Esophagus muscularis mucosa (tissue), 4 donors: Measurements from ENCODE around the gene SIPA1L3. TPM values are rescaled to one million over a fixed set of nuclear protein-coding genes. Genes with fewer than 3 reads are reported as not detected.

ENCODE experiments used
- DNase-seq: peaks from one replicate; pipeline ENCODE4 v3.0.0-alpha.2; 2017; ENCODE audit errors: extremely low spot score
- H3K27ac ChIP-seq, 4 donors: fragments of 200-600 bp; sonication (generic); replicated peaks in 1 of 4; 1 replicate in 3 of 4; 2 replicates in 1 of 4; pipeline ENCODE4 v1.5.1; 2016 to 2019; ENCODE audit warnings: mild to moderate bottlenecking in 1 of 4
- H3K27me3 ChIP-seq, 4 donors: fragments of 200-600 bp; sonication (generic); one replicate each; pipeline versions ENCODE4 v1.5.1 to v1.6.0; 2016 to 2019
- H3K36me3 ChIP-seq, 4 donors: fragments of 200-600 bp; sonication (generic); one replicate each; pipeline ENCODE4 v1.5.1; 2016 to 2019
- H3K4me1 ChIP-seq, 4 donors: fragments of 200-600 bp; sonication (generic); one replicate each; pipeline ENCODE4 v1.5.1; 2016 to 2019
- H3K4me3 ChIP-seq, 4 donors: fragments of 200-600 bp; sonication (generic); 1 replicate in 2 of 4; 2 replicates in 2 of 4; pipeline ENCODE4 v1.5.1; 2016 to 2019; ENCODE audit warnings: mild to moderate bottlenecking in 4 of 4, moderate library complexity in 1 of 4
- H3K9me3 ChIP-seq, 4 donors: fragments of 200-600 bp; sonication (generic); 1 replicate in 3 of 4; 2 replicates in 1 of 4; pipeline ENCODE4 v1.5.1; 2016 to 2019
- CTCF ChIP-seq, 3 experiments: fragments of 200-600 bp in 2 of 3; fragments of 450-650 bp in 1 of 3; sonication (generic) in 2 of 3; IDR thresholded peaks; one replicate each; pipeline ENCODE4 v1.5.1; 2017 to 2019; ENCODE audit warnings: antibody characterized with exemption in 3 of 3, mild to moderate bottlenecking in 2 of 3, moderate library complexity in 1 of 3
- EP300 ChIP-seq: sonication (generic); formaldehyde crosslinking; IDR thresholded peaks from one replicate; pipeline ENCODE4 v1.6.1; 2017; ENCODE audit warnings: antibody characterized with exemption
- POLR2A ChIP-seq: fragments of 450-650 bp; IDR thresholded peaks from one replicate; pipeline ENCODE4 v1.6.1; 2017; ENCODE audit warnings: antibody characterized with exemption, moderate library complexity, mild to moderate bottlenecking, low read depth
- POLR2AphosphoS5 ChIP-seq, 2 donors: sonication (generic); formaldehyde crosslinking; IDR thresholded peaks; one replicate each; pipeline ENCODE4 v1.6.1; 2017; ENCODE audit warnings: antibody characterized with exemption in 2 of 2
- WGBS: methylation state at CpG from one replicate; pipeline ENCODE4 v1.1.5; 2018; 5-methylcytosine and 5-hydroxymethylcytosine counted together
- intact Hi-C: fragments of 100-400 bp; cut with DNase I; formaldehyde crosslinking; loops from one replicate; pipeline ENCODE4 v1.15.1; 2023
- total RNA-seq, 4 donors: library from RNA; depleted of rRNA; stranded (reverse); fragments of >200 nt; gene quantifications; one replicate each; pipeline versions ENCODE4 v1.1.0 to v1.2.1, GENCODE V29; 2016

SIPA1L3 gene
- total RNA-seq, 4 donors from 2014 or later: 10.4 to 17.9 (median 13.2) TPM

GRCh38 chr19:38144667-38145066, 237.7 kb downstream of the SIPA1L3 start:
- no peak overlapping the region for H3K27ac ChIP-seq
- DNase-seq: no peak
- TF ChIP-seq EP300 (no peak), POLR2AphosphoS5 (IDR thresholded peaks at IDR 0.05) (no peak)
- no peaks in the 10 kb centered on the region for H3K9me3 ChIP-seq
- WGBS: 99% methylated on average over 6 of the region's 6 CpGs
- intact Hi-C loops: no loop called here
- peaks cover 0 to 27% (median 9%) of the 10 kb centered on the region in 4 donors for H3K36me3 ChIP-seq
- no peaks in the 10 kb centered on the region for H3K27me3 ChIP-seq
- no peaks in the 10 kb centered on the region for H3K4me1 ChIP-seq
- H3K4me3 ChIP-seq: no peak overlapping the region

- no peak for DNase-seq
- H3K27ac ChIP-seq: no peak overlapping the region
- peak in 1 of 2 donors; percentile 7 for TF ChIP-seq POLR2AphosphoS5 (IDR thresholded peaks at IDR 0.05)
- TF ChIP-seq CTCF (IDR thresholded peaks at IDR 0.05): no peak
- TF ChIP-seq POLR2A: no peak
- no peak for TF ChIP-seq EP300
- H3K27me3 ChIP-seq: no peaks in the 10 kb centered on the region
- intact Hi-C loops: no loop called here
- WGBS: 73% methylated on average over 4 of the region's 4 CpGs
- no peak overlapping the region for H3K4me3 ChIP-seq
- no peaks in the 10 kb centered on the region for H3K4me1 ChIP-seq
- H3K36me3 ChIP-seq: peaks cover 0 to 27% (median 9%) of the 10 kb centered on the region in 4 donors
- no peaks in the 10 kb centered on the region for H3K9me3 ChIP-seq
These were observed 238.6 kb downstream of the SIPA1L3 start for GRCh38 chr19:38145623-38146022.

GRCh38 chr19:38148337-38148736, 241.3 kb downstream of the SIPA1L3 start:
- Histone ChIP-seq H3K36me3 (peaks cover 11 to 43% (median 25%) of the 10 kb centered on the region in 4 donors), H3K9me3 (no peaks in the 10 kb centered on the region), H3K27me3 (no peaks in the 10 kb centered on the region), H3K4me1 (no peaks in the 10 kb centered on the region), H3K27ac (no peak overlapping the region), H3K4me3 (no peak overlapping the region)
- TF ChIP-seq EP300 (no peak), POLR2AphosphoS5 (IDR thresholded peaks at IDR 0.05) (no peak), POLR2A (no peak), CTCF (IDR thresholded peaks at IDR 0.05) (no peak)
- WGBS: 87% methylated on average over 9 of the region's 9 CpGs
- intact Hi-C loops: no loop called here
- DNase-seq: no peak

- intact Hi-C loops: no loop called here
- Histone ChIP-seq H3K9me3 (no peaks in the 10 kb centered on the region), H3K4me1 (no peaks in the 10 kb centered on the region), H3K27me3 (no peaks in the 10 kb centered on the region), H3K27ac (no peak overlapping the region), H3K4me3 (no peak overlapping the region), H3K36me3 (peaks cover 13 to 46% (median 29%) of the 10 kb centered on the region in 4 donors)
- no peak for DNase-seq
- TF ChIP-seq POLR2A (no peak), EP300 (no peak), POLR2AphosphoS5 (IDR thresholded peaks at IDR 0.05) (no peak), CTCF (IDR thresholded peaks at IDR 0.05) (no peak)
- WGBS: 73% methylated on average over 4 of the region's 6 CpGs
These were observed 242.7 kb downstream of the SIPA1L3 start for GRCh38 chr19:38149661-38150061.

GRCh38 chr19:38151242-38151641, 244.2 kb downstream of the SIPA1L3 start:
- no peak for DNase-seq
- H3K27me3 ChIP-seq: no peaks in the 10 kb centered on the region
- no peaks in the 10 kb centered on the region for H3K9me3 ChIP-seq
- 91% methylated on average over 4 of the region's 9 CpGs for WGBS
- peaks cover 13 to 55% (median 34%) of the 10 kb centered on the region in 4 donors for H3K36me3 ChIP-seq
- TF ChIP-seq CTCF (IDR thresholded peaks at IDR 0.05): no peak
- no peak for TF ChIP-seq POLR2AphosphoS5 (IDR thresholded peaks at IDR 0.05)
- no peak for TF ChIP-seq EP300
- TF ChIP-seq POLR2A: no peak
- intact Hi-C loops: no loop called here
- H3K4me1 ChIP-seq: no peaks in the 10 kb centered on the region
- H3K4me3 ChIP-seq: no peak overlapping the region
- no peak overlapping the region for H3K27ac ChIP-seq
